ENCODE results near the gene PRSS33.

PRSS33 gene

DNA sequence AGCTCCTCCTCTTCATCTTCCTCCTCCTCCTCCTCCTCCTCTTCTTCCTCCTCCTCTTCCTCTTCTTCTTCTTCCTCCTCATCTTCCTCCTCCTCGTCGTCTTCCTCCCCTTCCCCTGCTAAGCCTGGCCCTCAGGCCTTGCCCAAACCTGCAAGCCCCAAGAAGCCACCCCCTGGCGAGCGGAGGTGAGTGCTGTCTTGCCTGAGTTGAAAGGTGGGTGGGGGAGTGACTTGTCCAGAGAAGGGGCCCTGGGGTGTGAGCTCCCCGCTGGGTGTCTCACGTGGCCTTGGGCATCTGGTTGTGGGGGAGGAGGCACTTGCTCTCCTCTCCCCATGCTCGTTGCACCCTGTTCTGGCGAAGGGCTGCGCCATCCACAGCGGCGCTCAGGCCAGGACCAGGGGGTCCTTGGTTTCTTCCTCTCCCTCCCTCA lies 18.2 kb downstream of the PRSS33 start:
- Histone ChIP-seq H3K4me3 (ENCODE audit: insufficient read depth, low read depth, low read length, poor library complexity, severe bottlenecking) (no peak overlapping the region), H3K27me3 (replicated peaks; ENCODE audit: control insufficient read depth, insufficient read depth, low read length, poor library complexity, severe bottlenecking) (no peaks in the 10 kb centered on the region), H3K27ac (ENCODE audit: insufficient read depth, low read length, poor library complexity, severe bottlenecking) (no peak overlapping the region), H3K9me3 (ENCODE audit: control insufficient read depth, low read length) (no peaks in the 10 kb centered on the region), H3K36me3 (ENCODE audit: control insufficient read depth, insufficient read depth, low read length) (peaks cover 95% of the 10 kb centered on the region), H3K4me1 (ENCODE audit: control insufficient read depth, insufficient read depth, low read length, poor library complexity, severe bottlenecking) (no peaks in the 10 kb centered on the region)
- no peak for DNase-seq

DNA sequence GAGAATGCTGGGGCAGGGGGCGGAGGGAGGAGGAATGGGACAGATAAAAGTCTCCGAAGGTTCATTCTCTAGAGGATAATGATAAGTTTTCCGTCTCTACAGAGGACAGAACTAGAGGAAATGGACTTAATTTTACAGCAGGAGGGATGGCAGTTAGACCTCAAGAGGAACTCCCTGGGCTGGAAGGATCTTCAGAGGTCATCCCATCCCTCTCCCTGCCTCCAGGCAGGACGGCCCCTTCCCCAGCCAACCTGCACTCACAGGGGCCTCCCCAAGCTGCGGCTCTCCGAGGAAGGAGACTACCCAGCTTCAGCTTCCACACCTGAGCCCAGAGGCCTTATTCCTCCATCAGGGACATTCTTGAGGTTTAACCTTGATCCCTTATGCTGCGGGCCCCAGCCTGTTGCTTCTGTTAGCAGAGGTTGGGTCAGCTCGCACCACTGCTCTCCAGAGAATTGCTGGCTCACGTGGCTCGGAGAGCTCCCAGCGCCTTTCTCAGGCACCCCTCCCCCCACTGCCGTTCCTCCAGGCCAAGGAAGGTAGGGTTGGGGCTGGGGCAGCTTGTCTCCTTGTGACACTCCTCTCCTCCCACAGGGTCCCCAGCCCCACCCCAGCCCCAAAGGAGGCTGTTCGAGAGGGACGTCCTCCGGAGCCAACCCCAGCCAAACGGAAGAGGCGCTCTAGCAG lies 18.8 kb downstream of the PRSS33 start:
- no peak overlapping the region for H3K4me3 ChIP-seq (ENCODE audit: insufficient read depth, low read depth, low read length, poor library complexity, severe bottlenecking)
- H3K36me3 ChIP-seq (ENCODE audit: control insufficient read depth, insufficient read depth, low read length), result peaks cover 96% of the 10 kb centered on the region
- H3K9me3 ChIP-seq (ENCODE audit: control insufficient read depth, low read length), result no peaks in the 10 kb centered on the region
- no peaks in the 10 kb centered on the region for H3K4me1 ChIP-seq (ENCODE audit: control insufficient read depth, insufficient read depth, low read length, poor library complexity, severe bottlenecking)
- no peaks in the 10 kb centered on the region for H3K27me3 ChIP-seq (replicated peaks; ENCODE audit: control insufficient read depth, insufficient read depth, low read length, poor library complexity, severe bottlenecking)
- DNase-seq, result no peak
- H3K27ac ChIP-seq (ENCODE audit: insufficient read depth, low read length, poor library complexity, severe bottlenecking), result no peak overlapping the region

DNA sequence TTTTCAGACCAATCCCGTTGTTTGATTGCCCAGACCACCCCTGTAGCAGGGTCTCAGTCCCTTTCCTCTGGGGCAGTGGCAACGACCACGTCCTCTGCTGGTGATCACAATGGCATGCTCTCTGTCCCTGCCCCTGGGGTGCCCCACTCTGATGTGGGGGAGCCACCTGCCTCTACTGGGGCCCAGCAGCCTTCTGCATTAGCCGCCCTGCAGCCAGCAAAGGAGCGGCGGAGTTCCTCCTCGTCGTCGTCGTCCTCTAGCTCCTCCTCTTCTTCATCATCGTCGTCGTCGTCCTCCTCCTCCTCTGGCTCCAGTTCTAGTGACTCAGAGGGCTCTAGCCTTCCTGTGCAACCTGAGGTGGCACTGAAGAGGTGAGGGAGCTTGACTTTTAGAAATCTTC lies 19.5 kb downstream of the PRSS33 start:
- no peaks in the 10 kb centered on the region for H3K27me3 ChIP-seq (replicated peaks; ENCODE audit: control insufficient read depth, insufficient read depth, low read length, poor library complexity, severe bottlenecking)
- H3K4me1 ChIP-seq (ENCODE audit: control insufficient read depth, insufficient read depth, low read length, poor library complexity, severe bottlenecking), result no peaks in the 10 kb centered on the region
- peaks cover 96% of the 10 kb centered on the region for H3K36me3 ChIP-seq (ENCODE audit: control insufficient read depth, insufficient read depth, low read length)
- no peak for DNase-seq
- no peak overlapping the region for H3K27ac ChIP-seq (ENCODE audit: insufficient read depth, low read length, poor library complexity, severe bottlenecking)
- H3K9me3 ChIP-seq (ENCODE audit: control insufficient read depth, low read length), result no peaks in the 10 kb centered on the region
- no peak overlapping the region for H3K4me3 ChIP-seq (ENCODE audit: insufficient read depth, low read depth, low read length, poor library complexity, severe bottlenecking)

DNA sequence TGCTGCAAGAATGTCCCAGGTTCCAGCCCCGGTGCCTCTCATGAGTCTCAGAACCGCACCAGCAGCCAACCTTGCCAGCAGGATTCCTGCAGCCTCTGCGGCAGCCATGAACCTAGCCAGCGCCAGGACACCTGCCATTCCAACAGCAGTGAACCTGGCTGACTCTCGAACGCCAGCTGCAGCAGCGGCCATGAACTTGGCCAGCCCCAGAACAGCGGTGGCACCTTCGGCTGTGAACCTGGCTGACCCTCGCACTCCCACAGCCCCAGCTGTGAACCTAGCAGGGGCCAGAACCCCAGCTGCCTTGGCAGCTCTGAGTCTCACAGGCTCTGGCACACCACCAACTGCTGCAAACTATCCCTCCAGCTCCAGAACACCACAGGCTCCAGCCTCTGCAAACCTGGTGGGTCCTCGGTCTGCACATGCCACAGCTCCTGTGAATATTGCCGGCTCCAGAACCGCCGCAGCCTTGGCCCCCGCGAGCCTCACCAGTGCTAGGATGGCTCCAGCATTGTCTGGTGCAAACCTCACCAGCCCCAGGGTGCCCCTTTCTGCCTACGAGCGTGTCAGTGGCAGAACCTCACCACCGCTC lies 20.1 kb downstream of the PRSS33 start:
- no peaks in the 10 kb centered on the region for H3K4me1 ChIP-seq (ENCODE audit: control insufficient read depth, insufficient read depth, low read length, poor library complexity, severe bottlenecking)
- DNase-seq, result no peak
- no peak overlapping the region for H3K27ac ChIP-seq (ENCODE audit: insufficient read depth, low read length, poor library complexity, severe bottlenecking)
- no peaks in the 10 kb centered on the region for H3K9me3 ChIP-seq (ENCODE audit: control insufficient read depth, low read length)
- no peaks in the 10 kb centered on the region for H3K27me3 ChIP-seq (replicated peaks; ENCODE audit: control insufficient read depth, insufficient read depth, low read length, poor library complexity, severe bottlenecking)
- H3K4me3 ChIP-seq (ENCODE audit: insufficient read depth, low read depth, low read length, poor library complexity, severe bottlenecking), result no peak overlapping the region
- H3K36me3 ChIP-seq (ENCODE audit: control insufficient read depth, insufficient read depth, low read length), result peaks cover 100% of the 10 kb centered on the region

DNA sequence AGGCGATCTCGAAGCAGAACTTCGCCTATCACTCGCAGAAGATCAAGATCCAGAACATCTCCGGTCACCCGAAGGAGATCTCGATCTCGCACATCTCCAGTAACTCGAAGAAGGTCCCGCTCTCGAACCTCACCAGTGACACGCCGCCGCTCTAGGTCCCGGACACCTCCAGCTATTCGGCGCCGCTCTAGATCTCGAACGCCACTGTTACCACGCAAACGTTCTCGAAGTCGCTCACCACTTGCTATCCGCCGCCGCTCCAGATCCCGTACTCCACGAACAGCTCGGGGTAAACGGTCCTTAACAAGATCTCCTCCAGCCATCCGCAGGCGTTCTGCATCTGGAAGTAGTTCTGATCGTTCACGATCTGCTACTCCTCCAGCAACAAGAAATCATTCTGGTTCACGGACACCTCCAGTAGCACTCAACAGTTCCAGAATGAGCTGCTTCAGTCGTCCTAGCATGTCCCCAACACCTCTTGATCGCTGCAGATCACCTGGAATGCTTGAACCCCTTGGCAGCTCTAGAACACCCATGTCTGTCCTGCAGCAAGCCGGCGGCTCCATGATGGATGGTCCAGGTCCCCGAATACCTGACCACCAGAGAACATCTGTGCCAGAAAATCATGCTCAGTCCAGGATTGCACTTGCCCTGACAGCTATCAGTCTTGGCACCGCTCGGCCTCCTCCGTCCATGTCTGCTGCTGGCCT lies 20.8 kb downstream of the PRSS33 start:
- H3K27me3 ChIP-seq (replicated peaks; ENCODE audit: control insufficient read depth, insufficient read depth, low read length, poor library complexity, severe bottlenecking), result no peaks in the 10 kb centered on the region
- no peaks in the 10 kb centered on the region for H3K9me3 ChIP-seq (ENCODE audit: control insufficient read depth, low read length)
- peaks cover 100% of the 10 kb centered on the region for H3K36me3 ChIP-seq (ENCODE audit: control insufficient read depth, insufficient read depth, low read length)
- no peak overlapping the region for H3K27ac ChIP-seq (ENCODE audit: insufficient read depth, low read length, poor library complexity, severe bottlenecking)
- H3K4me1 ChIP-seq (ENCODE audit: control insufficient read depth, insufficient read depth, low read length, poor library complexity, severe bottlenecking), result no peaks in the 10 kb centered on the region
- no peak for DNase-seq
- H3K4me3 ChIP-seq (ENCODE audit: insufficient read depth, low read depth, low read length, poor library complexity, severe bottlenecking), result no peak overlapping the region

DNA sequence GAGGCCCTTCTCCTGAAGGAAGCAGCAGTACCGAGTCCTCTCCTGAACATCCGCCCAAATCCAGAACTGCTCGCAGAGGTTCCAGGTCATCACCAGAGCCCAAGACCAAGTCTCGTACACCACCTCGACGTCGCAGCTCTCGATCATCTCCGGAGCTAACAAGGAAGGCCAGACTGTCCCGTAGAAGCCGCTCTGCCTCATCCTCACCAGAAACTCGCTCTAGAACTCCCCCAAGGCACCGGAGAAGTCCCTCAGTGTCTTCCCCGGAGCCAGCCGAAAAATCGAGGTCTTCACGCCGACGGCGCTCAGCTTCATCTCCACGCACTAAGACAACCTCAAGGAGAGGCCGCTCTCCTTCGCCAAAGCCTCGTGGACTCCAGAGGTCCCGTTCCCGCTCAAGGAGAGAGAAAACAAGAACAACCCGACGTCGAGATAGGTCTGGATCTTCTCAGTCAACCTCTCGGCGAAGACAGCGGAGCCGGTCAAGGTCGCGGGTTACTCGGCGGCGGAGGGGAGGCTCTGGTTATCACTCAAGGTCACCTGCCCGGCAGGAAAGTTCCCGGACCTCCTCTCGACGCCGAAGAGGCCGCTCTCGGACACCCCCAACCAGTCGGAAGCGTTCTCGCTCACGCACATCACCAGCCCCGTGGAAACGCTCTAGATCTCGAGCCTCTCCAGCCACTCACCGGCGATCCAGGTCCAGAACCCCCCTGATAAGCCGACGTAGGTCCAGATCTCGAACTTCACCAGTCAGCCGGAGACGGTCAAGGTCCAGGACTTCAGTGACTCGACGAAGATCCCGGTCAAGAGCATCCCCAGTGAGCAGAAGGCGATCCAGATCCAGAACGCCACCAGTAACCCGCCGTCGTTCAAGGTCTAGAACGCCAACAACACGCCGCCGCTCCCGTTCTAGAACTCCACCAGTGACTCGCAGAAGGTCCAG lies 21.6 kb downstream of the PRSS33 start:
- Histone ChIP-seq H3K27me3 (replicated peaks; ENCODE audit: control insufficient read depth, insufficient read depth, low read length, poor library complexity, severe bottlenecking) (no peaks in the 10 kb centered on the region), H3K36me3 (ENCODE audit: control insufficient read depth, insufficient read depth, low read length) (peaks cover 100% of the 10 kb centered on the region), H3K4me1 (ENCODE audit: control insufficient read depth, insufficient read depth, low read length, poor library complexity, severe bottlenecking) (no peaks in the 10 kb centered on the region), H3K27ac (ENCODE audit: insufficient read depth, low read length, poor library complexity, severe bottlenecking) (no peak overlapping the region), H3K9me3 (ENCODE audit: control insufficient read depth, low read length) (no peaks in the 10 kb centered on the region), H3K4me3 (ENCODE audit: insufficient read depth, low read depth, low read length, poor library complexity, severe bottlenecking) (no peak overlapping the region)
- no peak for DNase-seq

DNA sequence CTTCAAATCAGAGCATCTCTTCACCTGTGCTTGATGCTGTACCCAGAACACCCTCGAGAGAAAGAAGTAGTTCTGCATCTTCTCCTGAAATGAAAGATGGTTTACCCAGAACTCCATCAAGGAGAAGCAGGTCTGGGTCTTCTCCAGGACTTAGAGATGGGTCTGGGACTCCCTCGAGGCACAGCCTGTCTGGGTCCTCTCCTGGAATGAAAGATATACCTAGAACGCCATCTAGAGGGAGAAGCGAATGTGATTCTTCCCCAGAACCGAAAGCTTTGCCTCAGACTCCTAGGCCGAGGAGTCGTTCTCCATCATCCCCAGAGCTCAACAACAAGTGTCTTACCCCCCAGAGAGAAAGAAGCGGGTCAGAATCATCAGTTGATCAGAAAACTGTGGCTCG lies 22.6 kb downstream of the PRSS33 start:
- Histone ChIP-seq H3K27ac (ENCODE audit: insufficient read depth, low read length, poor library complexity, severe bottlenecking) (no peak overlapping the region), H3K4me3 (ENCODE audit: insufficient read depth, low read depth, low read length, poor library complexity, severe bottlenecking) (no peak overlapping the region), H3K27me3 (replicated peaks; ENCODE audit: control insufficient read depth, insufficient read depth, low read length, poor library complexity, severe bottlenecking) (no peaks in the 10 kb centered on the region), H3K9me3 (ENCODE audit: control insufficient read depth, low read length) (no peaks in the 10 kb centered on the region), H3K4me1 (ENCODE audit: control insufficient read depth, insufficient read depth, low read length, poor library complexity, severe bottlenecking) (no peaks in the 10 kb centered on the region), H3K36me3 (ENCODE audit: control insufficient read depth, insufficient read depth, low read length) (peaks cover 100% of the 10 kb centered on the region)
- no peak for DNase-seq

DNA sequence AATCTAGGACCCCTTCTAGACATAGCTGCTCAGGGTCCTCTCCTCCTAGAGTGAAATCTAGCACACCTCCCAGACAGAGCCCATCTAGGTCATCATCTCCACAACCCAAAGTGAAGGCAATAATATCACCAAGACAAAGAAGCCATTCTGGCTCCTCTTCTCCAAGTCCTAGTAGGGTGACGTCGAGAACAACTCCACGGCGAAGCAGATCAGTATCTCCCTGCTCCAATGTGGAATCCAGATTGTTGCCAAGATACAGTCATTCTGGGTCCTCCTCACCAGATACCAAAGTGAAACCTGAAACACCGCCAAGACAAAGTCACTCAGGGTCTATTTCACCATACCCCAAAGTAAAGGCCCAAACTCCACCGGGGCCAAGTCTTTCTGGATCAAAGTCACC lies 24.2 kb downstream of the PRSS33 start:
- DNase-seq, result no peak
- H3K4me3 ChIP-seq (ENCODE audit: insufficient read depth, low read depth, low read length, poor library complexity, severe bottlenecking), result no peak overlapping the region

DNA sequence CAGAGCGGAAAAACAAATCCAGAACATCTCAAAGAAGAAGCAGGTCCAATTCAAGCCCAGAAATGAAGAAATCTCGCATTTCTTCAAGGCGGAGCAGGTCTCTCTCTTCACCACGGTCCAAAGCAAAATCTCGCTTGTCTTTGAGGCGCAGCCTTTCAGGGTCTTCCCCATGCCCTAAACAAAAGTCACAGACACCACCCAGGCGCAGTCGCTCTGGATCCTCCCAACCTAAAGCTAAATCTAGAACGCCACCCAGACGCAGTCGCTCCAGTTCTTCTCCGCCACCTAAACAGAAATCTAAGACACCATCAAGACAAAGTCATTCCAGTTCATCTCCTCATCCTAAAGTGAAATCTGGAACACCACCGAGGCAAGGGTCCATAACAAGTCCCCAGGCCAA lies 24.6 kb downstream of the PRSS33 start:
- no peak for DNase-seq
- Histone ChIP-seq H3K36me3 (ENCODE audit: control insufficient read depth, insufficient read depth, low read length) (peaks cover 100% of the 10 kb centered on the region), H3K4me1 (ENCODE audit: control insufficient read depth, insufficient read depth, low read length, poor library complexity, severe bottlenecking) (no peaks in the 10 kb centered on the region), H3K27ac (ENCODE audit: insufficient read depth, low read length, poor library complexity, severe bottlenecking) (no peak overlapping the region), H3K9me3 (ENCODE audit: control insufficient read depth, low read length) (no peaks in the 10 kb centered on the region), H3K27me3 (replicated peaks; ENCODE audit: control insufficient read depth, insufficient read depth, low read length, poor library complexity, severe bottlenecking) (no peaks in the 10 kb centered on the region), H3K4me3 (ENCODE audit: insufficient read depth, low read depth, low read length, poor library complexity, severe bottlenecking) (no peak overlapping the region)

More for the DNA sequence above, 24.2 kb downstream of the PRSS33 start:
- Histone ChIP-seq H3K27me3 (replicated peaks; ENCODE audit: control insufficient read depth, insufficient read depth, low read length, poor library complexity, severe bottlenecking) (no peaks in the 10 kb centered on the region), H3K36me3 (ENCODE audit: control insufficient read depth, insufficient read depth, low read length) (peaks cover 100% of the 10 kb centered on the region), H3K4me1 (ENCODE audit: control insufficient read depth, insufficient read depth, low read length, poor library complexity, severe bottlenecking) (no peaks in the 10 kb centered on the region), H3K9me3 (ENCODE audit: control insufficient read depth, low read length) (no peaks in the 10 kb centered on the region), H3K27ac (ENCODE audit: insufficient read depth, low read length, poor library complexity, severe bottlenecking) (no peak overlapping the region)
